ENCODE measurements around the gene CABP5.

- TF ChIP-seq ZNF121 (CRISPR knock-in tag; IDR thresholded peaks at IDR 0.05): no peak
- no peak for TF ChIP-seq ZMAT4 (CRISPR knock-in tag; IDR thresholded peaks at IDR 0.05)
Measured at GRCh38 chr19:48061401-48062344, 17.8 kb upstream of the CABP5 start.

Data from WTC11 (cell line).